GM12878 (cell line): ENCODE results near the gene OTUD4. TPM values are rescaled to one million over a fixed set of nuclear protein-coding genes. Genes with fewer than 3 reads are reported as not detected.

Experiments used
- CHD2 ChIP-seq: IDR thresholded peaks from 2 replicates; pipeline ENCODE4 v1.6.1; 2011; ENCODE audit warnings: low read depth, low read length, improper control_type of control experiment, borderline replicate concordance
- CHD4 ChIP-seq: fragments of 200-600 bp; sonication (generic); IDR thresholded peaks from 2 replicates; pipeline ENCODE4 v1.6.1; 2016; ENCODE audit warnings: mild to moderate bottlenecking
- NFYA ChIP-seq: IDR thresholded peaks from 2 replicates; pipeline ENCODE4 v1.6.1; 2011; ENCODE audit warnings: low read depth, mild to moderate bottlenecking, low read length, improper control_type of control experiment, borderline replicate concordance
- PAX8 ChIP-seq: fragments of 450-650 bp; IDR thresholded peaks from 2 replicates; pipeline ENCODE4 v1.6.1; 2017; ENCODE audit warnings: mild to moderate bottlenecking, moderate library complexity
- RAD51 ChIP-seq: fragments of 450-650 bp; IDR thresholded peaks from 2 replicates; pipeline ENCODE4 v1.6.1; 2016; ENCODE audit warnings: moderate library complexity, mild to moderate bottlenecking, inconsistent platforms
- RCOR1 ChIP-seq: conservative IDR thresholded peaks from 2 replicates; pipeline ENCODE4 v1.6.1; 2012; ENCODE audit warnings: low read depth, low read length, improper control_type of control experiment
- TBL1XR1 ChIP-seq: IDR thresholded peaks from 2 replicates; pipeline ENCODE4 v1.6.1; 2012; ENCODE audit warnings: low read depth, low read length, improper control_type of control experiment
- ZNF217 ChIP-seq: fragments of 450-650 bp; IDR thresholded peaks from 2 replicates; pipeline ENCODE4 v1.6.1; 2017; ENCODE audit warnings: antibody characterized with exemption, mild to moderate bottlenecking
- polyA plus RNA-seq, 11 experiments: library from polyadenylated mRNA; depleted of rRNA in 4 of 11; unstranded in 6 of 11; stranded (reverse) in 5 of 11; fragments of >200 nt; fragmentation: Nextera tagmentation in 4 of 11; fragmentation: Illumina TruSeq in 1 of 11; extraction: Ambion mirVana in 4 of 11; extraction: Trizol in 1 of 11; gene quantifications; 1 replicate in 1 of 11; 2 replicates in 10 of 11; pipeline versions ENCODE4 v1.2.1 to v1.2.3, GENCODE V29; 2011 to 2016; ENCODE audit warnings: inconsistent platforms in 2 of 11, missing spikeins in 2 of 11, low read depth in 1 of 11
- total RNA-seq, 4 experiments: library from RNA; depleted of rRNA in 3 of 4; stranded (reverse); fragments of >200 nt in 3 of 4; fragmentation: Illumina TruSeq in 1 of 4; extraction: Trizol in 1 of 4; gene quantifications; 2 replicates each; pipeline versions ENCODE4 v1.2.1 to v1.2.3, GENCODE V29; 2013 to 2021
- TF ChIP-seq, protein P1 (sequence below): IDR thresholded peaks from 2 replicates; pipeline ENCODE4 v1.6.1; 2012; ENCODE audit warnings: low read depth, low read length, improper control_type of control experiment
- TF ChIP-seq, protein P2 (sequence below): fragments of 450-650 bp; IDR thresholded peaks from 2 replicates; pipeline ENCODE4 v1.6.1; 2016; ENCODE audit warnings: mild to moderate bottlenecking
- TF ChIP-seq, protein P3 (sequence below): IDR thresholded peaks from 2 replicates; pipeline ENCODE4 v1.6.1; 2011; ENCODE audit warnings: mild to moderate bottlenecking, low read depth, low read length, moderate library complexity; ENCODE audit not compliant: insufficient replicate concordance

OTUD4 gene
- total and polyA plus RNA-seq, 10 of the 15 experiments (the other 5 are each of a cell fraction or from before 2014, with no cell fraction given) = 2.2 to 26.3 (median 14.2) TPM

DNA sequence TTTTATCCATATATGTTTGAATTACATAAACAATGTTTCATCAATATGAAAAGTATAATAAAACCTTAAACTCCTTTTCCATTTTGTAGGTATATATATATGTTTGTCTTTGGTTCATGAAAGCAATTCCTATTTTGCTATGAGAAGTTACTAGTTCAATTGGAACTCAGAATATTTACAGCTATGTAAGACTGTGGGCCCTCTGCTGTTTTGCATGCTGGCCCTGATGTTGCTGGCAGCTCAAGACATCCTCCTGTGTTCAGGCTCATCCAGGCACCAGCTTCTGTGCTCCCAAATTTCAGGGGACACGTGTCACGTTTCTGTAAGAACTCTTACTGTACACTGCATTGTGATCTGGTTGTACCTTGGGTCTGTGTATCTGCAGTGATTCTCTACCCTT is 38.7 kb upstream of the OTUD4 start (continued):
- TF ChIP-seq, protein P1, sequence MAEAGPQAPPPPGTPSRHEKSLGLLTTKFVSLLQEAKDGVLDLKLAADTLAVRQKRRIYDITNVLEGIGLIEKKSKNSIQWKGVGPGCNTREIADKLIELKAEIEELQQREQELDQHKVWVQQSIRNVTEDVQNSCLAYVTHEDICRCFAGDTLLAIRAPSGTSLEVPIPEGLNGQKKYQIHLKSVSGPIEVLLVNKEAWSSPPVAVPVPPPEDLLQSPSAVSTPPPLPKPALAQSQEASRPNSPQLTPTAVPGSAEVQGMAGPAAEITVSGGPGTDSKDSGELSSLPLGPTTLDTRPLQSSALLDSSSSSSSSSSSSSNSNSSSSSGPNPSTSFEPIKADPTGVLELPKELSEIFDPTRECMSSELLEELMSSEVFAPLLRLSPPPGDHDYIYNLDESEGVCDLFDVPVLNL = no peak
- no peak for TF ChIP-seq ZNF217
- TF ChIP-seq, protein P2, sequence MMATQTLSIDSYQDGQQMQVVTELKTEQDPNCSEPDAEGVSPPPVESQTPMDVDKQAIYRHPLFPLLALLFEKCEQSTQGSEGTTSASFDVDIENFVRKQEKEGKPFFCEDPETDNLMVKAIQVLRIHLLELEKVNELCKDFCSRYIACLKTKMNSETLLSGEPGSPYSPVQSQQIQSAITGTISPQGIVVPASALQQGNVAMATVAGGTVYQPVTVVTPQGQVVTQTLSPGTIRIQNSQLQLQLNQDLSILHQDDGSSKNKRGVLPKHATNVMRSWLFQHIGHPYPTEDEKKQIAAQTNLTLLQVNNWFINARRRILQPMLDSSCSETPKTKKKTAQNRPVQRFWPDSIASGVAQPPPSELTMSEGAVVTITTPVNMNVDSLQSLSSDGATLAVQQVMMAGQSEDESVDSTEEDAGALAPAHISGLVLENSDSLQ = no peak
- TF ChIP-seq, protein P3, sequence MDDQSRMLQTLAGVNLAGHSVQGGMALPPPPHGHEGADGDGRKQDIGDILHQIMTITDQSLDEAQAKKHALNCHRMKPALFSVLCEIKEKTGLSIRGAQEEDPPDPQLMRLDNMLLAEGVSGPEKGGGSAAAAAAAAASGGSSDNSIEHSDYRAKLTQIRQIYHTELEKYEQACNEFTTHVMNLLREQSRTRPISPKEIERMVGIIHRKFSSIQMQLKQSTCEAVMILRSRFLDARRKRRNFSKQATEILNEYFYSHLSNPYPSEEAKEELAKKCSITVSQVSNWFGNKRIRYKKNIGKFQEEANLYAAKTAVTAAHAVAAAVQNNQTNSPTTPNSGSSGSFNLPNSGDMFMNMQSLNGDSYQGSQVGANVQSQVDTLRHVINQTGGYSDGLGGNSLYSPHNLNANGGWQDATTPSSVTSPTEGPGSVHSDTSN = no peak
- TF ChIP-seq PAX8 = no peak
- no peak for TF ChIP-seq CHD2
- TF ChIP-seq NFYA = no peak
- TF ChIP-seq CHD4 = no peak
- TF ChIP-seq RCOR1 = no peak
- TF ChIP-seq RAD51 = no peak
- TF ChIP-seq TBL1XR1 = no peak
- TF ChIP-seq, all 136 proteins: peak for 0
